Stimulated activated CD4-positive, alpha-beta T cell treated with anti-CD3 and anti-CD28 coated beads, TNF-alpha, amount 100 ng/mL, for 24 hours (primary cell): ENCODE data around the gene ZNF543.
"Not testable (repeated sequence)": the region's sequence is repeated elsewhere in the genome, so short reads cannot be mapped to it uniquely, and the experiment has no call there.

Experiments used
- DNase-seq, 3 experiments: peaks; one replicate each; pipeline ENCODE4 v3.0.0-alpha.2; 2020; ENCODE audit warnings: low read depth in 3 of 3

ZNF543 gene

DNA sequence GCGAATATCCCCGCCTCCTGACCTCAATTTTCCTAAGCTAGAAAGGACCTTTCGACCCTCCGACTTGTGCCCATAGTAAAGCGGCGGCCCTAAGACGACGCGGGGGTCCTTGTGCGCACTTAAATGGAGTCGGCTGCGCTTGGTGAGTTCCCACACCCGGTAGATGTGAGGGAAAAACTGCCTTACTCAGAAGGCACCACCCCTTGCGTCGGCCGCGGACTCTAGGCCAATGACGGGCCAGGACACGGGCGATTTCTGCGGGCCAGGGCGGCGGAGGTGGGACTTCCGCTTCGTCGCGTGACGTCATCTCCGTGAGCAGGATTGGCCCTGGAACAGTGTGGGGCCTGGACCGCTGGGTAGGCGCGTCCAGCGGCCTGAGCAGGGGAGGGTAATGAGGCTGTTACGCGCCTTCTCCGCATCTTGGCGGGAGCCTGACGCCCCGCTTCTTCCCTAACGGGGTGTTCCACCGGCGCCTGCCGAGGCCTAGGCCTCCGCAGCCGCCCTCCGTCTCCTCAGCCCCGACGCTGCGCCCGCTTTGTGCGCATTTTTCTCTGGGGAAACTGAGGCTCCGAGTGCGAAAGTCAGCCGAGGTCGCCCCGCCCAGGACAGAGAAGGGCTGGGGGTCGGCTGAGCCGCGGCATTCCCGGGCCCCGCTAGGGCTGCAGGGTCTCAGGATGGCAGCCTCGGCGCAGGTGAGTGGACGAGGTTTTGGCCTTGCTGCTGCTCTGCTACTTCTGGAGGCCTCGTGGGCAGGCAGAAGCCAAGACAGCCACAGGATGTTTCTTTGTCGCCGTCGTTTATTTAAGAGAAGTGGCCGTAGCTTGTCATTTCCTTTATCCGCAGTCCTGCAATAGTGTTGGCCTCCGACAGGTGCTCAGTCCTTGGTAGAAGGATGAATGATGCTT lies at the start of gene ZNF543:
Gene ZNF543 (plus strand): TSS at position 293 of the 905 bp plus-strand sequence. CDS start 382 bp downstream, at position 675.
- peak; percentile 87 to 90 (median 88) for DNase-seq

DNA sequence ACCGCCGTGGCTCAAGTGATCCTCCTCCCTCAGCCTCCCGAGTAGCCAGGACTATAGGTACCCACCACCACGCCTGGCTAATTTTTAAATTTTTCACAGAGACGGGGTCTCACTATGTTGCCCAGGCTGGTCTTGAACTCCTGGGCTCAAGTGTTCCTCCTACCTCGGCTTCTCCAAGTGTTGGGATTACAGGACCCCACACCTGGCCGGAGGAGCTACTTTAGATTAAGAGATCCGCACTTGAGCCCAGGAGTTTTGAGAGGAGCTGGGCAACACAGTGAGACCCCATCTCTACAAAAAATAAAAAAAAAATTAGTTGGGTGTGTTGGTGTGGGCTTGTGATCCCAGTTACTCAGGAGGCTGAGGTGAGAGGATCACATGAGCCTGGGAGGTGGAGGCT lies 49.0 kb upstream of the ZNF543 start:
- DNase-seq = no peak

DNA sequence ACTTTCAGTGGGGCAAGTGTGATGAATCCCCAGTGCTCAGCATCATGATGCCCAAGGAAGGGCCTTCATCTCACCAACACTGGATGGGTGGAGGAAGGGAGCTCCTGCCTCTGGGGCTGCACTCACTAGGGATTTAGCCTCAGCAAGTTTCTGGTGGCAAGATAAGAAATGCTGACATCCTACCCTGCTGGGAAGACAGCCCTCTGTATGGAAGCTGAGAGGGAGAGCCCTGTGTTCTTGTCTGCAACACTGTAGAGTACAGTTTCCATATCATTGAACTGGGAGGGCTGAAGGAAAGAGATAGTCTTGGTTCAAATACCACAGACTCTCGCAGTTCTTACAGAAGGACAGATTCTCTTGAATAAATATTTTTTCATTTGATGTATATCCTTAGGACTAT lies 47.3 kb upstream of the ZNF543 start:
- DNase-seq = no peak

DNA sequence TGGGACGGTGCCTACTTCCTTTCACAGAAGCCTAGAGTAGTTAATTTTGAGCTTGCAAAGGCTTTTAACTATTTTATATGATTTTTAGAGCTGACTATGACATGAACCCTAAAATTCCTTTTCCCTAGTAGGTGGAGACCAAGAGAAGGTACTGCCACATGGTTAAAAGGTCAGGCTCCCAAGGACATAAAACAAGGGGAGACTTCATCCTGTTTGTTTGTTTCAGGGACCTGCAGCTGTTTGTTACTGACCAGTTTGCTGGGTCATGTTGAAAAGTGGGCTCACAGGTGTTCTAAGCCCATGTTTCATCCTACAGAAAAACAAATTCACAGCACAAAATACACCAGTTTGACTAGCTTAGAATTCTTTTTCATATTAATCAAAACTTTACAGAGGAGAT lies 43.8 kb upstream of the ZNF543 start:
- no peak for DNase-seq

DNA sequence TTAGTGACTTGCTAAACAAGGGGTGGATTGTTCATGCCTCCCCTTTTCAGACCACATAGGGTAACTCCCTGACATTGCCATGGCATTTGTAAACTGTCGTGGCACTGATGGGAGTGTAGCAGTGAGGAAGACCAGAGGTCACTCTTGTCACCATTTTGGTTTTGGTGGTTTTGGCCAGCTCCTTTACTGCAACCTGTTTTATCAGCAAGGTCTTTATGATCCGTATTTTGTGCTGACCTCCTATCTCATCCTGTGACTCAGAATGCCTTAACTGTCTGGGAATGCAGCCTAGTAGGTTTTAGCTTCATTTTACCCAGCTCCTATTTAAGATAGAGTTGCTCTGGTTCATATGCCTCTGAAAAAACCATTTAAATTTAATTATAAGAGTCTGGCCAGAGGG lies 41.8 kb upstream of the ZNF543 start:
- DNase-seq = not testable (repeated sequence)

DNA sequence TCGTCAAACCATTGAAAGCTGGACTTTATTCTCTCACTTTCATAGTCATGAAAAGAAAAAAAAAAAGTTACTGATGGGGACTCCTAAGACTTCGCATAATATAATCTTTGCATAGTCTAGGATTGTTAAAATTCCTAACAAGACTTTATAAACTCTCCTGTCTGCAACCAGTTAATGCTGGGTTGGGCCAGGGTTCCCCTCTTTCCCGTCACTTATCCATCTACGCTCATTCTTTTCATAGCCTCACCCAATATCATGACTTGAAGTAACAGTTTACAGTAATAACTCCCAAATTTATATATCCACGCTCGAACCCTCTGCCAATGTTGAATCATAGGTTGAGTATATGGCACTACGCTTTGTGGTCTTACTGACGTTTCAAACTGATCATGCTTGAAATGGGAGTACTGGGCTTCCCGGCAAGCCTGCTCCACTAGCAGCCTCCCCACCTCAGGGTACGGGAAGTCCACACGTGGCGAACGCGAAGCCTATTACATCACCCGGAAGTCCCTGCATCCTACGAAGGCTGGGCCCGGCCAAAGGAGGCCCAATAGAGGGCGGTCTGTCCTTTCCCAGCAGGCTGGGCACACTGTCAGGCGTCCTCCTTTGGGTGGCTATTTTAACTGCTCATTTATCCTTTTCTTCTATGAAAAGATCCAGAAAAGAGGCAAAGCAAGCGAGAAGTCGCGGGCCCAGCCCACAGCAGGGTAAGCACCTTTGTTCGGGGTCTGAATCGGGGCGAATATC lies 40.7 kb upstream of the ZNF543 start:
- peak; percentile 60 to 74 (median 64) for DNase-seq

DNA sequence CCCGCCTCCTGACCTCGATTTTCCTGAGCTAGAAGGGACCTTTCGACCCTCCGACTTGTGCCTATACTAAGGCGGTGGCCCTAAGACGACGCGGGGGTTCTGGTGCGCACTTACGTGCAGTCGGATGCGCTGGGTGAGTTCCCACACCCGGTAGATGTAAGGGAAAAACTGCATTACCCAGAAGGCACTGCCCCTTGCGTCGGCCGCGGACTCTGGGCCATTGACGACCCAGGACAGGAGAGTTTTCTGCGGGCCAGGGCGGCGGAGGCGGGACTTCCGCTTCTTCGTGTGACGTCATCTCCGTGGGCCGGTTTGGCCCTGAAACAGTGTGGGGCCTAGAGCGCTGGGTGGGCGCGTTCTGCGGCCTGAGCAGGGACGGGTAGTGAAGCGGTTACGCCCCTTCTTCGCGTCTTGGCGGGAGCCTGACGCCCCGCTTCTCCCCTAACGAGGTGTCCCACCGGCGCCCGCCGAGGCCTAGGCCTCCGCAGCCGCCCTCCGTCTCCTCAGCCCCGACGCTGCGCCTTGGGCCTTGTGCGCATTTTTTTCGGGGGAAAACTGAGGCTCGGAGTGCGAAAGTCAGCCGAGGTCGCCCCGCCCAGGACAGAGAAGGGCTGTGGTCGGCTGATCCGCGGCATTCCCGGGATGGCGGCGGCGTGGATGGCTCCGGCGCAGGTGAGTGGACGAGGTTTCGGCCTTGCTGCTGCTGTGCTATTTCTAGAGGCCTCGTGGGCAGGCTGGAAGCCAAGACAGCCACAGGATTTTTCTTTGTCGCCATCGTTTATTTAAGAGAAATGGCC lies 39.9 kb upstream of the ZNF543 start, which contains the start of gene ZNF460:
Gene ZNF460 (plus strand): TSS at position 321 of the 797 bp plus-strand sequence. CDS start 322 bp downstream, at position 643.
- peak; percentile 93 to 95 (median 94) for DNase-seq

DNA sequence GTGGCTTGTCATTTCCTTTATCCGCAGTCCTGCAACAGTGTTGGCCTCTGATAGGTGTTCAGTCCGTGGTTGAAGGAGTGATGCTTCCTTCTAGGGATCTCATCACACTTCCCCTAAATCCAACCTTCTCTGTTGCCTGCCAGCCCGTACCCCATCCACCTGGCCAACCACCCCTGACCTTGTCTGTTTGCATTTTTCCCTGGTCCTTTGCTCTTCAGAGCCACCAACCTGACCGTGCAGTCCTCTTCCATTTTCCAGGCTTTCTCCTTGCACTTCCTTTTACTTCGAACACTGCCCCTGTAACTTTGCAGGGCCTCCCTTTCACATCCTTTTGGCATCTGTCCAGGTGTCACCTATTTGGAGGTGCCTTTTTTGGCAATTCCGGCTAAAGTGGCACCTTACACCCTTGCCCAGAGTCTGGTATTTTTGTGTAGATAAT lies 39.3 kb upstream of the ZNF543 start:
- DNase-seq = no peak

DNA sequence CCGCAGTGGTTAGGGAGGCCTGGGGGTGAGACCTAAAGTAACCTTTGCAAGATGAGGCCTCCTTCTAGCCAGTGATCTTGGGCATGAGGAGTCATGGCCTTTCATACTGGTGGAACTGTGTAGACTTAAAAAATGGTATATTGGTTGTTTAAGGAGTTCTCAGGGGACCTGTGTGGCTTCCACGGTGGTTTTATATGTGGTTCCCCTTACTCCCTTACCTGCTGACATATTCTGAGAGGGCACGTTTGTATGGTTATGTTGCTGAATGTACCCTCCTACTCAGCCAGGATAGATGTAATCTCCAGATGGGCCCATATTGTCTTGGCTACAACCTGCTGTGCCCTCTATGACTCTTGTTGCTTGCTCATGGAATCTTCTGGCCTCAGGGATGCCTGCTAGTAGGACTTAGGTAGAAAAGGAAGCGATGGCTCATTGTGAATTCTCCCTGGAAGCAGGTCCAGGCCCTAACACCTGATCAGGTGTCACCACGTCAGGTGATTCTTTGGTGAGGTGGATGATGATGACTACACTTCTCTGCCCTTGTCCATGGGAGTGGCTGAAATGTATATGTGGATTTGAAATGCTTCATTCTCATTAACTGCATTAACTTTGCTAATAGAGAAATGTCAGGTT lies 38.1 kb upstream of the ZNF543 start:
- DNase-seq = no peak

DNA sequence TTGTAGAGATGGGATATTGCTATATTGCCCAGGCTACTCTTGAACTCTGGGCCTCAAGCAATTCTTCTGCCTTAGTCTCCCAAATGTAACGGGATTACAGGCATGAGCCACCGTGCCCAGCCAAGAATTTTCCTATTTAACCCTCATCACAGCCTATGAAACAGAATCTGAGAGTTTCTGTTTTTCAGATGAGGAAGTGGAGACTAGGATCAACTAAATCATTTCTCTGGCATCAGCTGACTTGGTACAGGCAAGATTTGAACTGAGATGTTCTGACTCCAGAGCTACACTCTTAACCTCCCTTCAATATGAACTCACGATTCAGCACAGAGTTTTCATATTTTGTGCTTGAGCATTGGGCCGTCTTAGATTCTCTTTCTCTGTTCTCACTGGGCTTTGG lies 31.9 kb upstream of the ZNF543 start:
- DNase-seq = no peak

DNA sequence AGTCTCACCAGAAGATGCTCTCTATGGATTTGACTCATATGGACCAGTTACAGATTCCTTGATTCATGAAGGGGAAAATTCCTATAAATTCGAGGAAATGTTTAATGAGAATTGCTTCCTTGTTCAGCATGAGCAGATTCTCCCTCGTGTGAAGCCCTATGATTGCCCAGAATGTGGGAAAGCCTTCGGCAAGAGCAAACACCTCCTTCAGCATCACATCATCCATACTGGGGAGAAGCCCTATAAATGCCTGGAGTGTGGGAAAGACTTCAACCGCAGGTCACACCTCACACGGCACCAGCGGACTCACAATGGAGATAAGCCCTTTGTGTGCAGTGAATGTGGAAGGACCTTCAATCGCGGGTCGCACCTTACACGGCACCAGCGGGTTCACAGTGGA lies 29.3 kb upstream of the ZNF543 start:
- DNase-seq = no peak

DNA sequence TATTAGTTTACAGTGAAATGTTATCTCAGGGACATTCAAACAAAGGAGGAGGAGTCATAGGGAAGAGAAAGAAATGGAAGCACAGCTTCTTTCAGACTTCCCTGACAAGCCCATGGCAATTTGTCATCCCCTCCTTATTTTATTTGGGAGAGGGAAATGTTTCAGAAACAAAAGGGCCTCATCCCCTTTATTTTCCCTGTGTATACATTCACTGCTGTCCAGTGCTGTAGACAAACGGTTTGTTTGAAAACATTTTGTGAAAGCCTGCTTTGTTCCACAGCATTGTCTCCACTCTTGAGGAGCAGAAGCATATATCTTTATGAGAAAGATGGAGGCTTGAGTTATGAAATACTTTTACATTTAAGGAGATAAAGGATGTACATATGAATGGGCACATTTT lies 27.7 kb upstream of the ZNF543 start:
- no peak for DNase-seq

DNA sequence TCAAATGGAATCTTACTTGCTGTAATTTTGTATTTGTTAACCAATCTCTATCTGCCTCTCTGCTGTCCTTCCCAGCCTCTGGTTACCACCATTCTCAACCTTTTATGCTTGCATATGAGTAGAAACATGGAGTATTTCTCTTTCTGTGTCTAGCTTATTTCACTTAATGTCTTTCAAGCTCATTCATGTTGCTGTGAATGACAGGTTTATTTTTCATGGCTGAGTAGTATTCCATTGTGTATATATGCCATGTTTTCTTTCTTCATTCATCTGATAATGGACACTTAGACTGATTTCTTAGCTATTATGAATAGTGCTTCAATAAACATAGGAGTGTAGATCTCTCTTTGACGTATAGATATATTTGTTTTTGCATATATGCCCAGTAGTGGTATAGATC lies 26.6 kb upstream of the ZNF543 start:
- no peak for DNase-seq

DNA sequence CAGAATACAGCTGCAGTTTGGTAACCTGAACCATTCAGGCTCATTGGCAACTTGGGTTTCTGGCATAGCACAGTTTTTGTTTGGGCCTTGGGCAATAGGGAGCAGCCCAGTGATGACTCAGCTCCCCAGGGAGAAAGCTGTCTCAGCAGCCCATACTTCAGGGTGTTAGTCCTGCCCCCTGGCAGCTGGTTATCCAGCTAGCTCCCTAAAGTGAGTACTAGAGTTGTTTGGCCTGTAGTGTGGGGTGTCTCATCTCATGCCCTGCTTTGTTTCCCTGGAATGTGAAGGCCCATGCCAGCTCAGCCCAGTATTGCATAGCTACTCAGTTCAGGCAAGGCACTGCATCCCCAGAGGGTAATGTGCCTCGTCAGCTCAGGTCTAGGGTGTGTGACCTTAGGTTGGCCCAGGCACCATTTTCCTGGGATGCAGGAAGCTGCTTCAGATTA lies 18.2 kb upstream of the ZNF543 start:
- no peak for DNase-seq

DNA sequence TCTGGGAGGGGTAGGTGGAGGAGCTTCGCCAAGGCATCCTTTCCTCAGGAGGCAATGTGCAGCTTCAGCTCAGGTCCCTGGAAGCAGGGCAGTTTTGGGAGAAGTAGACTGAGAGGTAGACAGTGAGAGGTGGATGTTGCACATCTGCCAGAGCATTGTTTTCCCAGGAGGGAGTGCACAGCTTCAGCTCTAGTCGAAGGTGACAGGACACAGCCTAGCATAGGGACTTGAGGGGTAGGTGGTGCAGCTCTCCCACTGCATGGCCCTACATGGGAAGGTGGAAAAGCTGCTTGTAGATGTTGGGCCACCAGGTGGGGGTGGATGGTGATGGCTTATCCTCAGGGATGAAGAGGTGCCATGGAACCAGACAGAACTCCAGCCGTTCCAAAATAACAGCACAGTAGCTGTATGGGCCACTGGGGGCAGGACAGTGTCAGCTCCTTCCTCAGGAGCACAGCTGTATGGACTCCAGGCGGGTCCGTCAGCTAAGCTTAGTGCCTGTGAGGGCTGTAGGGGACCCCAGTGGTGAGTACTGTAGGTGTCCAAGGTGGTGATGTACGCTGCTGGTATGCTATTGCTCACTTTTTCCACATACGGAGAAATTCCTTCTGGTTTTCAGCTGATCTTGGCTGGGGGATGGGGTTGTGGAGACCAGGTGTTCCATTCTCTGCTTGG lies 17.4 kb upstream of the ZNF543 start:
- DNase-seq = no peak

DNA sequence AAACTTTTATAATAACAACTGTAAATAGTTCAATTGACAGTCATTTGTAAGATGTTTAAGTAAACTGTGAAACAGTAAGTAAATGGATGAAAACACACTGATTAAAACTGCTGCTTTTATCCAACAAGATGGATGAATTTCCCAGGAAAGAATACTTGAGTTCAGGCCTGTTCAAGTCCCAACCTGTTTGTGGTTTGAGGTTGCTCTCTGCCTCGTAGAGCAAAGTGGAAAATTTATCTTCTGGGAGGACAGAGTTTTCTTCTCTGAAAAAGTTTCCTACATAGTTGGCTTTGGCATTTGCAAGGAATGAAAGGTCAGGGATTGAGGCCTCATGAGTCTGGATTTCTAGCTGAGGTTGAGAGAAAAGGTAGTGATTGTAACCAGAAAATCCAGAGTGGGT lies 15.2 kb upstream of the ZNF543 start:
- no peak for DNase-seq

DNA sequence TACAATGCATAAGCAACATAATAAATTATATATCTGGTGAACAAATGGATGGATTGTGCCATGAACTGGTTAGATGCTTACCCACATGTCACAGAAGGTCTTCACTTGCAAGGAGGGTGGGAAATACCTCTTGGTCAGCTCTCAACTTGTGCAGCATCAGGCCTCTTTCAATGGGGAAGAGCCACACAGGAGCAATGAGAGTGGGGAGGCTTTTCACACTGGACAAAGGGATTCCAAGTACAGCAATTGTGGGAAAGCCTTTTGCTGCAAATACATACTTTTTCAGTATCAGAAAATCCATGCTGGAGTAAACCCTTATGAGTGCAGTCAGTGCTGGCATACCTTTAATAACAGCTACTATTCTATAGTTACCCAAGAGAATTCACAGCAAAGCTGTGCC lies 11.8 kb upstream of the ZNF543 start:
- DNase-seq = no peak

DNA sequence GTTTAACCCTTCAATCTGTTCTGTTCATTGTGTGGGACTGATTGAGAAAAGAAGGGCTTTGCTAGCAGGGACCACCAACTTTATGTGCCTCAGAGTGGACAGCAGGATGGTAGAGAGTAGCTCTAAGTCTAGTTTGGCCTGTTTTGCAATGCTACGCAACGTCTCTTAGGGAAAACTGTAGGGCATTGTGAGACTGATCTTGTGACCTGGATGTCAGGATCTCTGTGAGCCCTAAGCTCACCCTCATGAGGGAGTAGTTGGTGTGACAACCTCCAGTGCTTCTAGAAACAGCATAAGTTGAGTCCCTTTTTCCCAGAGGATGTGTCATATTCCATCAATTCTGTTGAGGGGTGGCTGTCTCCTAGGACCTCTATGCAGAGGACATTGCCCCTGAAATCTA lies 9.5 kb upstream of the ZNF543 start:
- no peak for DNase-seq

DNA sequence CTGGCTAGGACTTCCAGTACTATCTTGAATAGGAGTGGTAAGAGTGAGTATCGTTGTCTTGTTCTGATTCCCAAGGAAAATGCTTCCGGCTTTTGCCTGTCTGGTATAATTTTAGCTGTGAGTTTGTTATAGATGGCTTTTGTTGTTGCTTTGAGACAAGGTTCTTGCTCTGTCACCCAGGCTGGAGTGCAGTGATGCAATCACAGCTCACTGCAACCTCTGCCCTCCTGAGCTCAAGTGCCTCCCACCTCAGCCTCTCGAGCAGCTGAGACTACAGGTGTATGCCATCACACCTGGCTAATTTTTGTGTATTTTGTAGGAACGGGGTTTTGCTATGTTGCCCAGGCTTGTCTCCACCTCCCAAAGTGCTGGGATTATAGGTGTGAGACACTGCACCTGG lies 6.1 kb upstream of the ZNF543 start:
- DNase-seq = no peak

DNA sequence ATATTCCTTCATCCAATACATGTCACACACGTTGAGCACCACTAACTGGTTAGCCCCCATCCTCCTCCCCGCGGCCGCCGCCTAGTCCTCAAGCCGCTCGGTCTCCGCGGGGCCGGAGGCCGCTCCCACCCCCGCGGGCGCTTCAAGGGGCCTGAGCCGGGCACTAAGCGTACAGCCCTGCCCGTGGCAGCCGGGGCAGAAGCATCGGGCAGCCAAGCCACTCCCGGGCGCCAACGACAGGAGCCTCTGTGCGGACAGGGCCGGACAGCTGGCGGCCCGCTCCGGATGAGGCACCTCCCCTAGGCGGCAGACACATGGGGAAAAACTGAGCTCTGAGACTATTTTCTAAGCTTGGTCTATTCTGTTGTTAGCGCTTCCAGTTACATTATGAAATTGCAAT lies 2.8 kb upstream of the ZNF543 start:
- DNase-seq = no peak

DNA sequence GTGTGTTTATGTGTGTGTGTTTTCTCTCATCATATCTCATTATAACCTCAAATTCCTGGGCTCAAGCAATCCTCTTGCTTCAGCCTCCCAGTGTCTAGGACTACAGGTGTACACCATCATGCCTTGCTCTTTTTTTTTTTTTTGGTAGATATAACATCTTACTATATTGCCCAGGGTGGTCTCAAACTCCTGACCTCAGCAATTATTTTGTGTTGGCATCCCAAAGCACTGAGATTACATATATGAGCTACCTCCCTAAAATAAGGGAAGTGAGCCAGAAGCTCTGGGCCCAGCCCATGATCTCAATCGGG lies 448 bp upstream of the ZNF543 start:
- DNase-seq = no peak
